GM12878 (cell line): ENCODE measurements around the gene ASTL. TPM values are rescaled to one million over a fixed set of nuclear protein-coding genes. Genes with fewer than 3 reads are reported as not detected.

Experiments used
- ASH2L ChIP-seq: fragments of 300-600, 200-600 bp; sonication (generic); IDR thresholded peaks from 2 replicates; pipeline ENCODE4 v1.6.1; 2017; ENCODE audit warnings: low read depth, mild to moderate bottlenecking, borderline replicate concordance
- CHD1 ChIP-seq: IDR thresholded peaks from 2 replicates; pipeline ENCODE4 v1.6.1; 2012; ENCODE audit warnings: low read depth, low read length, improper control_type of control experiment
- CREM ChIP-seq: IDR thresholded peaks from 2 replicates; pipeline ENCODE4 v1.6.1; 2014; ENCODE audit warnings: antibody characterized with exemption, low read depth
- DPF2 ChIP-seq: fragments of 450-650 bp; IDR thresholded peaks from 2 replicates; pipeline ENCODE4 v1.6.1; 2017; ENCODE audit warnings: mild to moderate bottlenecking
- ETV6 ChIP-seq, 2 experiments: fragments of 450-650 bp in 1 of 2; IDR thresholded peaks in 1 of 2; conservative IDR thresholded peaks in 1 of 2; 2 replicates each; pipeline ENCODE4 v1.6.1; 2014; ENCODE audit warnings: antibody characterized with exemption in 1 of 2, borderline replicate concordance in 1 of 2, low read depth in 1 of 2, mild to moderate bottlenecking in 1 of 2, moderate library complexity in 1 of 2
- GABPA ChIP-seq: IDR thresholded peaks from 2 replicates; pipeline ENCODE4 v1.6.1; 2014; ENCODE audit warnings: antibody characterized with exemption, low read depth, mild to moderate bottlenecking, inconsistent platforms
- GATAD2B ChIP-seq: fragments of 450-650 bp; conservative IDR thresholded peaks from 2 replicates; pipeline ENCODE4 v1.6.1; 2017; ENCODE audit warnings: low read depth, mild to moderate bottlenecking, moderate library complexity
- HDAC2 ChIP-seq: fragments of 200-600 bp; sonication (generic); IDR thresholded peaks from 2 replicates; pipeline ENCODE4 v1.6.1; 2017
- JUNB ChIP-seq: IDR thresholded peaks from 2 replicates; pipeline ENCODE4 v1.6.1; 2016; ENCODE audit warnings: antibody characterized with exemption, mild to moderate bottlenecking
- MXI1 ChIP-seq: fragments of 150-350 bp; IDR thresholded peaks from 2 replicates; pipeline ENCODE4 v1.6.1; 2011; ENCODE audit warnings: low read depth, mild to moderate bottlenecking, inconsistent platforms, low read length, improper control_type of control experiment
- MYC ChIP-seq: IDR thresholded peaks from 2 replicates; pipeline ENCODE4 v1.6.1; 2011; ENCODE audit warnings: mild to moderate bottlenecking, low read length, moderate library complexity, inconsistent platforms; ENCODE audit not compliant: insufficient read depth, insufficient replicate concordance, insufficient read length, severe bottlenecking
- SMAD5 ChIP-seq: IDR thresholded peaks from 2 replicates; pipeline ENCODE4 v1.6.1; 2016; ENCODE audit warnings: antibody characterized with exemption, low read depth
- TCF3 ChIP-seq: IDR thresholded peaks from 2 replicates; pipeline ENCODE4 v1.6.1; 2012; ENCODE audit warnings: low read depth, mild to moderate bottlenecking, low read length, borderline replicate concordance; ENCODE audit not compliant: insufficient read depth
- TCF7 ChIP-seq: IDR thresholded peaks from 2 replicates; pipeline ENCODE4 v1.6.1; 2014; ENCODE audit warnings: antibody characterized with exemption, borderline replicate concordance
- YY1 ChIP-seq: IDR thresholded peaks from 2 replicates; pipeline ENCODE4 v1.6.1; 2011; ENCODE audit warnings: low read depth, mild to moderate bottlenecking, low read length
- polyA plus RNA-seq, 11 experiments: library from polyadenylated mRNA; depleted of rRNA in 4 of 11; unstranded in 6 of 11; stranded (reverse) in 5 of 11; fragments of >200 nt; fragmentation: Nextera tagmentation in 4 of 11; fragmentation: Illumina TruSeq in 1 of 11; extraction: Ambion mirVana in 4 of 11; extraction: Trizol in 1 of 11; gene quantifications; 1 replicate in 1 of 11; 2 replicates in 10 of 11; pipeline versions ENCODE4 v1.2.1 to v1.2.3, GENCODE V29; 2011 to 2016; ENCODE audit warnings: inconsistent platforms in 2 of 11, missing spikeins in 2 of 11, low read depth in 1 of 11
- total RNA-seq, 4 experiments: library from RNA; depleted of rRNA in 3 of 4; stranded (reverse); fragments of >200 nt in 3 of 4; fragmentation: Illumina TruSeq in 1 of 4; extraction: Trizol in 1 of 4; gene quantifications; 2 replicates each; pipeline versions ENCODE4 v1.2.1 to v1.2.3, GENCODE V29; 2013 to 2021
- TF ChIP-seq, protein P1 (sequence below): fragments of 450-650 bp; formaldehyde crosslinking; IDR thresholded peaks from 2 replicates; pipeline ENCODE4 v1.4.0; 2020; ENCODE audit warnings: mild to moderate bottlenecking, moderate library complexity
- TF ChIP-seq, protein P2 (sequence below): fragments of 450-650 bp; IDR thresholded peaks from 2 replicates; pipeline ENCODE4 v1.6.1; 2017; ENCODE audit warnings: mild to moderate bottlenecking
- TF ChIP-seq, protein P3 (sequence below): IDR thresholded peaks from 2 replicates; pipeline ENCODE4 v1.6.1; 2012; ENCODE audit warnings: mild to moderate bottlenecking, low read depth, low read length
- TF ChIP-seq, protein P4 (sequence below): IDR thresholded peaks from 2 replicates; pipeline ENCODE4 v1.6.1; 2012; ENCODE audit warnings: low read depth, low read length, improper control_type of control experiment
- TF ChIP-seq, protein P5 (sequence below): IDR thresholded peaks from 2 replicates; pipeline ENCODE4 v1.6.1; 2011; ENCODE audit warnings: low read depth, mild to moderate bottlenecking, low read length, moderate library complexity, borderline replicate concordance; ENCODE audit errors: extremely low read depth

ASTL gene
- total and polyA plus RNA-seq, 10 of the 15 experiments (the other 5 are each of a cell fraction or from before 2014, with no cell fraction given), result 0.18 to 1.0 (median 0.38) TPM; not detected in 4

DNA sequence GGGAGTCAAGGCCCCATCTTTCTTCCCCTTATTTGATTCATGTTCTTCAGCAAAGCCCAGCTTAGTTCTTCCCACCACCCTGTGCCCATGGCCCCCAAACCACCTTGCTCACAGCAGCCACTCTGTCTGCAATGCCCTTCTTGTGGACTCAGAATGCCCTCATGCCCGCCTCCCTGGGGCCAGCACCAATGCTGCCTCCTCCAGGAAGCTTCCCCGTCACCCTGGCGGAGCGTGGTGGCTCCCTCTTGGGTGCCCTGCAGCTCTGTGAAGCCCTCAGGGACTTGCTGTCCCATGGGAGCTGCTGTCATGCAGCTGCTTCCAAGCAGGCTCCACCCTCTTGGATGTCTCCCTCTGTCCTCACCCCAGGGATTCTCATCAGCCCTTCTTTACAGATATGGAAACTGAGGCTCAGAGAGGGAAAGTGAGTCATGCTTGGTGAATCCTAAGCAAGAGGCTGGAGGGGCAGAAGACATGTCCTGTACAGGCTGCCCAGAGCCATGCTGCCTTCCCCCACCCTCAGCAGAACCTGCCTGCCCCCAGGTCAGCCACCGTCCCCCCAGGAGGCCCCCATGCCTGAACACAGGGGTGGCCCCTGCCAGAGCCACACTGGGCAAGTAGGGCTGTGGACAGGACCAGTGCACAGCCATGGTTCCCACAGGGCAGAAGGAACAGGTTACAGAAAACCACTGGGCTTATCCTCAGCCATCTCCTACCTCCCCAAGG is 18.8 kb upstream of the ASTL start (continued):
- TF ChIP-seq, protein P1, sequence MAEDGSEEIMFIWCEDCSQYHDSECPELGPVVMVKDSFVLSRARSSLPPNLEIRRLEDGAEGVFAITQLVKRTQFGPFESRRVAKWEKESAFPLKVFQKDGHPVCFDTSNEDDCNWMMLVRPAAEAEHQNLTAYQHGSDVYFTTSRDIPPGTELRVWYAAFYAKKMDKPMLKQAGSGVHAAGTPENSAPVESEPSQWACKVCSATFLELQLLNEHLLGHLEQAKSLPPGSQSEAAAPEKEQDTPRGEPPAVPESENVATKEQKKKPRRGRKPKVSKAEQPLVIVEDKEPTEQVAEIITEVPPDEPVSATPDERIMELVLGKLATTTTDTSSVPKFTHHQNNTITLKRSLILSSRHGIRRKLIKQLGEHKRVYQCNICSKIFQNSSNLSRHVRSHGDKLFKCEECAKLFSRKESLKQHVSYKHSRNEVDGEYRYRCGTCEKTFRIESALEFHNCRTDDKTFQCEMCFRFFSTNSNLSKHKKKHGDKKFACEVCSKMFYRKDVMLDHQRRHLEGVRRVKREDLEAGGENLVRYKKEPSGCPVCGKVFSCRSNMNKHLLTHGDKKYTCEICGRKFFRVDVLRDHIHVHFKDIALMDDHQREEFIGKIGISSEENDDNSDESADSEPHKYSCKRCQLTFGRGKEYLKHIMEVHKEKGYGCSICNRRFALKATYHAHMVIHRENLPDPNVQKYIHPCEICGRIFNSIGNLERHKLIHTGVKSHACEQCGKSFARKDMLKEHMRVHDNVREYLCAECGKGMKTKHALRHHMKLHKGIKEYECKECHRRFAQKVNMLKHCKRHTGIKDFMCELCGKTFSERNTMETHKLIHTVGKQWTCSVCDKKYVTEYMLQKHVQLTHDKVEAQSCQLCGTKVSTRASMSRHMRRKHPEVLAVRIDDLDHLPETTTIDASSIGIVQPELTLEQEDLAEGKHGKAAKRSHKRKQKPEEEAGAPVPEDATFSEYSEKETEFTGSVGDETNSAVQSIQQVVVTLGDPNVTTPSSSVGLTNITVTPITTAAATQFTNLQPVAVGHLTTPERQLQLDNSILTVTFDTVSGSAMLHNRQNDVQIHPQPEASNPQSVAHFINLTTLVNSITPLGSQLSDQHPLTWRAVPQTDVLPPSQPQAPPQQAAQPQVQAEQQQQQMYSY (CRISPR knock-in tag), result 0 out of 2 replicates have a peak, but pooled peaks have one; percentile 41
- TF ChIP-seq JUNB (no peak), CREM (no peak; the same call in 1 of the 2 replicates), MYC (no peak), ASH2L (no peak), MXI1 (no peak; the same call in 1 of the 2 replicates), GABPA (no peak), DPF2 (peak; percentile 17; the same call in 1 of the 2 replicates), HDAC2 (no peak), GATAD2B (peak; percentile 98), YY1 (no peak), CHD1 (no peak), TCF7 (no peak), SMAD5 (no peak), TCF3 (no peak), ETV6 (conservative IDR thresholded peaks at IDR 0.05 in 1 of 2, IDR thresholded peaks at IDR 0.05 in 1 of 2; ENCODE audit: borderline replicate concordance in 1 of 2, low read depth in 1 of 2) (no peak)
- TF ChIP-seq, protein P2, sequence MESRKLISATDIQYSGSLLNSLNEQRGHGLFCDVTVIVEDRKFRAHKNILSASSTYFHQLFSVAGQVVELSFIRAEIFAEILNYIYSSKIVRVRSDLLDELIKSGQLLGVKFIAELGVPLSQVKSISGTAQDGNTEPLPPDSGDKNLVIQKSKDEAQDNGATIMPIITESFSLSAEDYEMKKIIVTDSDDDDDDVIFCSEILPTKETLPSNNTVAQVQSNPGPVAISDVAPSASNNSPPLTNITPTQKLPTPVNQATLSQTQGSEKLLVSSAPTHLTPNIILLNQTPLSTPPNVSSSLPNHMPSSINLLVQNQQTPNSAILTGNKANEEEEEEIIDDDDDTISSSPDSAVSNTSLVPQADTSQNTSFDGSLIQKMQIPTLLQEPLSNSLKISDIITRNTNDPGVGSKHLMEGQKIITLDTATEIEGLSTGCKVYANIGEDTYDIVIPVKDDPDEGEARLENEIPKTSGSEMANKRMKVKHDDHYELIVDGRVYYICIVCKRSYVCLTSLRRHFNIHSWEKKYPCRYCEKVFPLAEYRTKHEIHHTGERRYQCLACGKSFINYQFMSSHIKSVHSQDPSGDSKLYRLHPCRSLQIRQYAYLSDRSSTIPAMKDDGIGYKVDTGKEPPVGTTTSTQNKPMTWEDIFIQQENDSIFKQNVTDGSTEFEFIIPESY, result no peak
- TF ChIP-seq, protein P3, sequence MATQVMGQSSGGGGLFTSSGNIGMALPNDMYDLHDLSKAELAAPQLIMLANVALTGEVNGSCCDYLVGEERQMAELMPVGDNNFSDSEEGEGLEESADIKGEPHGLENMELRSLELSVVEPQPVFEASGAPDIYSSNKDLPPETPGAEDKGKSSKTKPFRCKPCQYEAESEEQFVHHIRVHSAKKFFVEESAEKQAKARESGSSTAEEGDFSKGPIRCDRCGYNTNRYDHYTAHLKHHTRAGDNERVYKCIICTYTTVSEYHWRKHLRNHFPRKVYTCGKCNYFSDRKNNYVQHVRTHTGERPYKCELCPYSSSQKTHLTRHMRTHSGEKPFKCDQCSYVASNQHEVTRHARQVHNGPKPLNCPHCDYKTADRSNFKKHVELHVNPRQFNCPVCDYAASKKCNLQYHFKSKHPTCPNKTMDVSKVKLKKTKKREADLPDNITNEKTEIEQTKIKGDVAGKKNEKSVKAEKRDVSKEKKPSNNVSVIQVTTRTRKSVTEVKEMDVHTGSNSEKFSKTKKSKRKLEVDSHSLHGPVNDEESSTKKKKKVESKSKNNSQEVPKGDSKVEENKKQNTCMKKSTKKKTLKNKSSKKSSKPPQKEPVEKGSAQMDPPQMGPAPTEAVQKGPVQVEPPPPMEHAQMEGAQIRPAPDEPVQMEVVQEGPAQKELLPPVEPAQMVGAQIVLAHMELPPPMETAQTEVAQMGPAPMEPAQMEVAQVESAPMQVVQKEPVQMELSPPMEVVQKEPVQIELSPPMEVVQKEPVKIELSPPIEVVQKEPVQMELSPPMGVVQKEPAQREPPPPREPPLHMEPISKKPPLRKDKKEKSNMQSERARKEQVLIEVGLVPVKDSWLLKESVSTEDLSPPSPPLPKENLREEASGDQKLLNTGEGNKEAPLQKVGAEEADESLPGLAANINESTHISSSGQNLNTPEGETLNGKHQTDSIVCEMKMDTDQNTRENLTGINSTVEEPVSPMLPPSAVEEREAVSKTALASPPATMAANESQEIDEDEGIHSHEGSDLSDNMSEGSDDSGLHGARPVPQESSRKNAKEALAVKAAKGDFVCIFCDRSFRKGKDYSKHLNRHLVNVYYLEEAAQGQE, result no peak
- TF ChIP-seq, protein P4, sequence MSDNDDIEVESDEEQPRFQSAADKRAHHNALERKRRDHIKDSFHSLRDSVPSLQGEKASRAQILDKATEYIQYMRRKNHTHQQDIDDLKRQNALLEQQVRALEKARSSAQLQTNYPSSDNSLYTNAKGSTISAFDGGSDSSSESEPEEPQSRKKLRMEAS, result no peak
- TF ChIP-seq, protein P5, sequence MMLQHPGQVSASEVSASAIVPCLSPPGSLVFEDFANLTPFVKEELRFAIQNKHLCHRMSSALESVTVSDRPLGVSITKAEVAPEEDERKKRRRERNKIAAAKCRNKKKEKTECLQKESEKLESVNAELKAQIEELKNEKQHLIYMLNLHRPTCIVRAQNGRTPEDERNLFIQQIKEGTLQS, result no peak
